NCI-H2107 (cell line): Measurements from ENCODE around the gene MTMR2.

Source experiments
- DNase-seq: peaks from one replicate; lab custom pipeline; 2025; lab: John Stamatoyannopoulos, UW

The MTMR2 gene

DNA sequence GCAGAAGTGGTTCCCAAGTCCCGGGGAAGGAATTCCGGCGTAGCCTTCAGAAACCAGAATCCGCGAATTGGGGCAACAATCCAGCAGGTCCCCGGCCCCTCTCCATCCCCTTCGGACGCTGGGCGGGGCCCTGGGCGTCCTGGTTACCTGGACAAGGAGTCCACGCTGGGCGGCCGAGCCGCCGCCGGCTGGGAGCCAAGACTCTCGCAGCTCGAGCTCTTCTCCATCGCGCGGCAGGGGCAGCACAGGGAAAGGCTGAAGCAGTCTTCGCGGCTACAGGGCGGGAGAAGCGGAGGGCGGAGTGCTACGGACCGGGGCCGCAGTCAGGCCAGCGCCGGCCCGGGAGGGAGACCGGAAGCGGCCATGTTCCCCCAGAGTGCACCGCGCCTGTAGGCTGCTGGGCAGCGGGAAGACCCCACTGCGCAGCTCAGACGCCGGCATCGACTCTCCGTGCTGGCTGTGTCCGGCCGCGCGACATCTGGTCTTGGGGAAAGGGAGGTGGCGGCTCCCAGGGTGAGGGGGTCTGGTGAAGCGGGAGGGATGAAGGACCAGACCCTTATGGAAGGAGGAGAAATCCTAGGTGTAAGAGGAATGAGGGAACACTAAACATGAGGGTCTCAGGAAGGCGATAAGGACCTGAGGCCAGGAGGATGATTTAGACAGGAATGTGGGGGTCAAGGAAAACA is at the start of gene MTMR2:
MTMR2 (minus strand) TSS at position 380 of the 686 bp plus-strand sequence; CDS start at position 227, 153 bp downstream.
- DNase-seq: no peak

GRCh38 chr11:95972060-95972459 is 48.2 kb upstream of the MTMR2 start:
- no peak for DNase-seq

- DNase-seq: no peak
Observed at GRCh38 chr11:95968585-95968984, 44.7 kb upstream of the MTMR2 start.

- no peak for DNase-seq
Observed at GRCh38 chr11:95964281-95964680, 40.4 kb upstream of the MTMR2 start.

GRCh38 chr11:95961758-95962157 is 37.9 kb upstream of the MTMR2 start:
- no peak for DNase-seq

GRCh38 chr11:95950905-95951304 is 27.0 kb upstream of the MTMR2 start:
- DNase-seq: no peak

- DNase-seq: no peak
Observed at GRCh38 chr11:95948637-95949036, 24.7 kb upstream of the MTMR2 start.

DNA sequence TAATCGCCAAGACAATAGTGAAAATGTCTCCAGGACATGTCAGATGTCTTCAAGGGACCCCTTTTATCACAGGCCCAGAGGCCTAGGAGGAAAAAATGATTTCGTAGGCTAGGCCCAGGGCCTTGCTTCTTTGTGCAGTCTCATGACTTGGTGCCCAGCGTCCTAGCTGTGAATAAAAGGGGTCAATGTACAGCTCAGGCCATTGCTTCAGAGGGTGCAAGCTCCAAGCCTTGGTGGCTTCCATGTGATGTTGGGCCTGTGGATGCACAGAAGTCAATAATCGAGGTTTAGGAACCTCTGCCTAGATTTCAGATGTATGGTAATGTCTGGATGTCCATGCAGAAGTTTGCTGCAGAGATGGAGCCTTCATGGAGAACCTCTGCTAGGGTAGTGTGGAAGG is 20.7 kb upstream of the MTMR2 start:
- DNase-seq: no peak

- DNase-seq: no peak
Observed at GRCh38 chr11:95943546-95943945, 19.6 kb upstream of the MTMR2 start.

DNA sequence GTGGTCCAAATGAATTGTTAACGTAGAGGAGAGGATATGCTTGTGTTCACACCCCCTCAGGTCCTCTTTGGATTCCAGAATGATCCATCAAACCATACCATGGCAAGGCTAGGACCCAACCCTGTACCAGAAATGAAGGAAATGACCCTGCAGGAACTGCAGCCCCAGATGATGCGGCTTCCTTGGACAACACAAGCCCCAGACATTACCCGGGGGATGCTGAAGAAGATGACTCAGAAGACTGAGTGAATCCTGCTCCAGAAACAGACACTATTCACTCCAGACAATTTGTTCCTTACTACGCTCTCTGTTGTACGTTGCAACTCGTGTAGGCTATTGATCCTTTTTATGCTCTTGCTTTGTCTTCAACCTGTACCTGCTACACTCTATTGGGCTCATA is 15.2 kb upstream of the MTMR2 start:
- DNase-seq: no peak

DNA sequence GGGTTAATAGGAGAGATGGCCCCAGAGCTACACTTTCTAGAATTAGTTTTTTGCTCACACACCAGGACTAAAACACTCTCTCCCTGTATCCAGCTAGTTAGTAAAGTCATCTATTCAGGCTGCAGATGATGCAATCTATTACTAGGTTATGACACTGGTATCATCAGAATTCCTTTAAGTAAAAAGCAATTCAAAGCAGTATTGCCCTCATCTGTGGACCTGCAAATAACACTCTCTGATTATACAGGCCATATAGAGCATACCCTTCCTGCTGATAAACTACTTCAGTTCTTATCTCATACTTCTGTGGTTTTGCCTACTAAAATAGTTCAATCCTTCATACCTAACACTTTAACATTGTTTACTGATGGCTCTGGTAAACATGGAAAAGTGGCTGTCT is 13.5 kb upstream of the MTMR2 start:
- no peak for DNase-seq

- no peak for DNase-seq
Observed at GRCh38 chr11:95933594-95933993, 9.7 kb upstream of the MTMR2 start.

- no peak for DNase-seq
Observed at GRCh38 chr11:95931916-95932315, 8.0 kb upstream of the MTMR2 start.

DNA sequence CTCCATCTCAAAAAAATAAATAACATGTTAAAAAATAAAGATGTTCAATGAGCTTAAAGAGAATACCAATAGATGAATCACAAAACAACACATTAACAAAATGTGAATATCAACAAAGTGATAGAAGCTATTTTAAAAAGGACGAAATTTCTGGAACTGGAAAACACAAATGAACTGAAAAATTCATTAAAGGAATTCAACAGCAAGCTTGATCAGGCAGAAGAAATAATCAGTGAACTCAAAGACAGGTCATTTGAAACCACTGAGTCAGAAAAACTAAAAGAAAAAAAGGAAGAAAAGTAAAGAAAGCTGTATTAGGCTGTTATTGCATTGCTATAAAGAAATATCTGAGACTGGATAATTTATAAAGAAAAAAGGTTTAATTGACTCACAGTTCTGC is 7.0 kb upstream of the MTMR2 start:
- no peak for DNase-seq

DNA sequence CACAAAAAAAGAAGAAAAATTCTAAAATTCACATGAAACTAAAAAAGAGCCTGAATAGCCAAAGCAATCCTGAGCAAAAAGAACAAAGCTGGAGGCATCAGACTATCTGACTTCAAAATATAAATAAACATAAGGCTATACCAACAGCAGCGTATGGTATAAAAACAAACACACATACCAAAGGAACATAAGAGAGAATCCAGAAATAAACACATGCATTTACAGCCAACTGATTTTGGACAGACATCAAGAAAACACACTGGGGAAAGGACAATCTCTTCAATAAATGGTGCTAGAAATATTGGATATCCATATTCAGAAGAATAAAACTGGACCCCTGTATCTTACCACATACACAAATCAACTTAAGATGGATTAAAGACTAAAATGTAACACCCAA is 2.8 kb upstream of the MTMR2 start:
- no peak for DNase-seq

DNA sequence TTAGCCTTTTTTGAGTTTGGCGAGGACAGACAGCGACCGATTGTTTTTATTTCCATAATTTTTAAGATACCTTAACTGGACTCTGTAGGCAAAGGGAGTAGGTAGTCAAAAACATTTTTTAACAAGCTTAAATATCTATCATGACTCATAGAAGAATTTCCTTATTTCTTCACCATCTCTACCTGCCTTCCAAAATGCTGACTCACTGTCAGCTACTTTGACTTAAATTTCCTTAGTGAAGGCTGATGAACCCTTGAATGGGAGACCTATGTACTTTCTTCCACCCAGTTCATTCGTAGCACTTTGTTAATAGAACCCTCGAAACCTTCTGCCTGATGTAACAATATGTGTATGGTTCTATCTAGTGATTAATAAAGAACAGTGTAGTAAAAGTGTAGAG is 1.1 kb upstream of the MTMR2 start:
- DNase-seq: no peak

DNA sequence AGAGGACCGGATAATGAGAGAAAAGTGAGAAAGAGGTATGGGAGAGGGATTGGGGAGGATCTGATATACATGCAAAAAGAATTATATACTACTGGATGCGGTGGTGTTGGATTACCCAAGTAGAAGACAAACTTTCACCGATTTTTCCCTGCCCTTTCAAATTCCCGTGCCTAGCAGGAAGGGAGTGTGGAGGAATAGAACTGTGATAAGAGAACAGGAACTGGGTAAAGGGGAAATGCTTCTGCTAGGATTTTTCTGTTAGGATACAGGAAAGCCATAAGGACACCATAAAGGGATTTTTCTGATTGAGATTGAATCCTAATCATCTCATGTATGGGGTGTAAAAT is 480 bp upstream of the MTMR2 start:
- DNase-seq: no peak

DNA sequence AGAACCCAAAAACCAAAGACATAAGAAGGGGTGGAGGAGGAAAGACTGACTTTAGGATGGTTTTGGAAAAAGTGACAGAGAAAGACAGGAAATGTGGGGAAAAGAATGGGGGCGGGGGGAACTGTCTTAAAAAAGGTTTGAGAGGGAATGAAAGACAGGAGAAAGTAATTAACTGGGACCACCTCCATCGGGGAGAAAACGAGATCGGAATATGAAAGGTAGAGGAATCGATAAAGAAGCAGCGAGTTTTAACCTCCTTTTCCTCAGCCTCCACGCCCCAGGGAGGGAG is 524 bp downstream of the MTMR2 start:
- no peak for DNase-seq

GRCh38 chr11:95922536-95923438 is 1.1 kb downstream of the MTMR2 start:
- DNase-seq: no peak

- no peak for DNase-seq
Observed at GRCh38 chr11:95922099-95922498, 1.8 kb downstream of the MTMR2 start.

GRCh38 chr11:95920460-95921105 is 3.3 kb downstream of the MTMR2 start:
- no peak for DNase-seq

DNA sequence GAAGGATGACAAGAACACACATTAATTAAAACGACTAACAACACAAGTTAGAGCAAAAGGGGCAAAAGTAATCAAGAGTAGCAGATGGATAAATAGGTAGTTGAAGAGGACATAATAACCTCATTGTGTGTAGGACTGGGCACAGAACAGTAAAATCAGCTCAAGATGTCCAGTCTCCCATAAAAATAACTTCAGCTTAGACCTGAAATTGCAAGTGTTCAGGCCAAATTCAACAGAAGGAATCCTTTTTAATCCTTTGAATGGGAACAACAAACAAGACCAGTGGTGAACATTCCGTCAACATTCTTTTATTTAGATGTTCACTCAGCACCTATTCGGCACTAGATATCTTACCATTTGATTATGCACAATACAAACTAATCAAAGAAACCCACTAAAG is 4.4 kb downstream of the MTMR2 start:
- DNase-seq: no peak

- DNase-seq: no peak
Observed at GRCh38 chr11:95918720-95919119, 5.2 kb downstream of the MTMR2 start.
